DMS79 (cell line): ENCODE measurements around the gene RAB15.
"Not testable (repeated sequence)": the region's sequence is repeated elsewhere in the genome, so short reads cannot be mapped to it uniquely, and the experiment has no call there.

ENCODE experiments used
- DNase-seq: peaks from one replicate; lab custom pipeline; 2025; lab: John Stamatoyannopoulos, UW

Gene RAB15

GRCh38 chr14:64937821-64938193, 34.3 kb downstream of the RAB15 start:
- DNase-seq, result no peak

GRCh38 chr14:64937171-64937820, 34.8 kb downstream of the RAB15 start:
- no peak for DNase-seq

- no peak for DNase-seq
Observed at GRCh38 chr14:64935508-64935907, 36.6 kb downstream of the RAB15 start.

- no peak for DNase-seq
Observed at GRCh38 chr14:64934338-64934929, 37.7 kb downstream of the RAB15 start.

GRCh38 chr14:64932231-64932630, 39.9 kb downstream of the RAB15 start:
- no peak for DNase-seq

- DNase-seq, result no peak
Observed at GRCh38 chr14:64931123-64931522, 41.0 kb downstream of the RAB15 start.

- no peak for DNase-seq
Observed at GRCh38 chr14:64930085-64930843, 41.9 kb downstream of the RAB15 start.

- DNase-seq, result no peak
Observed at GRCh38 chr14:64929014-64929359, 43.1 kb downstream of the RAB15 start.

- DNase-seq, result no peak
Observed at GRCh38 chr14:64928239-64929013, 43.7 kb downstream of the RAB15 start.

GRCh38 chr14:64927031-64927430, 45.1 kb downstream of the RAB15 start:
- no peak for DNase-seq

GRCh38 chr14:64926398-64926995, 45.6 kb downstream of the RAB15 start:
- DNase-seq, result no peak

- DNase-seq, result no peak
Observed at GRCh38 chr14:64923015-64923414, 49.1 kb downstream of the RAB15 start.

GRCh38 chr14:64920465-64920864, 51.7 kb downstream of the RAB15 start:
- no peak for DNase-seq

GRCh38 chr14:64919618-64920017, 52.5 kb downstream of the RAB15 start:
- no peak for DNase-seq

- DNase-seq, result no peak
Observed at GRCh38 chr14:64919215-64919614, 52.9 kb downstream of the RAB15 start.

- DNase-seq, result no peak
Observed at GRCh38 chr14:64918216-64918615, 53.9 kb downstream of the RAB15 start.

GRCh38 chr14:64915797-64916196, 56.3 kb downstream of the RAB15 start:
- no peak for DNase-seq

GRCh38 chr14:64915029-64915424, 57.1 kb downstream of the RAB15 start:
- no peak for DNase-seq

- DNase-seq, result peak; percentile 100
Observed at GRCh38 chr14:64914237-64915028, 57.7 kb downstream of the RAB15 start, which contains the start of gene CHURC1. Gene CHURC1, plus strand, starts transcription at chr14:64914455. Its CDS starts 41 bp downstream, at chr14:64914496.

- not testable (repeated sequence) for DNase-seq
Observed at GRCh38 chr14:64913477-64913876, 58.7 kb downstream of the RAB15 start.

GRCh38 chr14:64912261-64912660, 59.9 kb downstream of the RAB15 start:
- no peak for DNase-seq
